ENCODE measurements around the gene CNTNAP2. TPM values are rescaled to one million over a fixed set of nuclear protein-coding genes. Genes with fewer than 3 reads are reported as not detected.

The CNTNAP2 gene
- total RNA-seq, 1 experiment from 2014 or later = 42.5 TPM

DNA sequence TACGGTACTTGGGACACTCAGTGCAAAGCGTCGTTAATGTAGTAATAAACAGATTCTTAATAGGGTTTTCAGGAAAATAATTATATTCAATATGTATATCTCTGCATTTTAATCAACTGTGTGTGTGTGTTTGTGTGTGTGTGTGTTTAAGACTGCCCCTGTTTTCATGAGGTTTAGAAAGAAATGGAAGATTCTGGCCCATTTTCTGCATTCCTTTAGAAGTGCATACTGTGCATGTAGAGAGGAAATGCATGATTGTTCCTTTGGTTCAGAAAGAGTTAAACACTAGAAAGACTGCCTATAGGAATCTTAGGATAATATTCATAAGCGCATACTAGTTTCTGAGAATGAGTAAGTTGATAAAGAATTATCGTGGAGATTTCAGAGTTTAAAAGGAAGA, 975 bp downstream of the CNTNAP2 start:
- H3K4me3 ChIP-seq (ENCODE audit: low read depth, low read length) = no peak overlapping the region
- H3K36me3 ChIP-seq (ENCODE audit: control insufficient read depth, insufficient read depth, low read length) = no peaks in the 10 kb centered on the region
- ChIA-PET CTCF (no interaction called here), POLR2A (no interaction called here)
- peaks cover 11% of the 10 kb centered on the region for H3K27me3 Mint-ChIP-seq (ENCODE audit: insufficient read depth, unreplicated experiment)
- H3K4me1 ChIP-seq = no peaks in the 10 kb centered on the region
- TF ChIP-seq, protein P1, sequence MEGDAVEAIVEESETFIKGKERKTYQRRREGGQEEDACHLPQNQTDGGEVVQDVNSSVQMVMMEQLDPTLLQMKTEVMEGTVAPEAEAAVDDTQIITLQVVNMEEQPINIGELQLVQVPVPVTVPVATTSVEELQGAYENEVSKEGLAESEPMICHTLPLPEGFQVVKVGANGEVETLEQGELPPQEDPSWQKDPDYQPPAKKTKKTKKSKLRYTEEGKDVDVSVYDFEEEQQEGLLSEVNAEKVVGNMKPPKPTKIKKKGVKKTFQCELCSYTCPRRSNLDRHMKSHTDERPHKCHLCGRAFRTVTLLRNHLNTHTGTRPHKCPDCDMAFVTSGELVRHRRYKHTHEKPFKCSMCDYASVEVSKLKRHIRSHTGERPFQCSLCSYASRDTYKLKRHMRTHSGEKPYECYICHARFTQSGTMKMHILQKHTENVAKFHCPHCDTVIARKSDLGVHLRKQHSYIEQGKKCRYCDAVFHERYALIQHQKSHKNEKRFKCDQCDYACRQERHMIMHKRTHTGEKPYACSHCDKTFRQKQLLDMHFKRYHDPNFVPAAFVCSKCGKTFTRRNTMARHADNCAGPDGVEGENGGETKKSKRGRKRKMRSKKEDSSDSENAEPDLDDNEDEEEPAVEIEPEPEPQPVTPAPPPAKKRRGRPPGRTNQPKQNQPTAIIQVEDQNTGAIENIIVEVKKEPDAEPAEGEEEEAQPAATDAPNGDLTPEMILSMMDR (IDR thresholded peaks at IDR 0.05; ENCODE audit: insufficient read depth in 1 of 2, low read depth in 1 of 2, low read length in 1 of 2, severe bottlenecking in 1 of 2, unreplicated experiment in 1 of 2) = no peak
- no peaks in the 10 kb centered on the region for H3K9me3 Mint-ChIP-seq (ENCODE audit: unreplicated experiment)
- no peak for DNase-seq
- intact Hi-C loops (cut with micrococcal nuclease; ENCODE audit: unreplicated experiment) = no loop called here
- no peak overlapping the region for H3K4me3 Mint-ChIP-seq (ENCODE audit: unreplicated experiment)
- H3K27me3 ChIP-seq (replicated peaks; ENCODE audit: control insufficient read depth, insufficient read depth, low read length) = no peaks in the 10 kb centered on the region; the same call in 1 of the 2 replicates
- no peak overlapping the region for H3K27ac Mint-ChIP-seq (ENCODE audit: unreplicated experiment)
- no peaks in the 10 kb centered on the region for H3K9me3 ChIP-seq
- no TSS peak for BruUV-seq (replicated peaks)
- H3K36me3 Mint-ChIP-seq (ENCODE audit: insufficient read depth, unreplicated experiment) = no peaks in the 10 kb centered on the region
- H3K4me1 Mint-ChIP-seq (ENCODE audit: low read depth, unreplicated experiment) = peaks cover 12% of the 10 kb centered on the region

DNA sequence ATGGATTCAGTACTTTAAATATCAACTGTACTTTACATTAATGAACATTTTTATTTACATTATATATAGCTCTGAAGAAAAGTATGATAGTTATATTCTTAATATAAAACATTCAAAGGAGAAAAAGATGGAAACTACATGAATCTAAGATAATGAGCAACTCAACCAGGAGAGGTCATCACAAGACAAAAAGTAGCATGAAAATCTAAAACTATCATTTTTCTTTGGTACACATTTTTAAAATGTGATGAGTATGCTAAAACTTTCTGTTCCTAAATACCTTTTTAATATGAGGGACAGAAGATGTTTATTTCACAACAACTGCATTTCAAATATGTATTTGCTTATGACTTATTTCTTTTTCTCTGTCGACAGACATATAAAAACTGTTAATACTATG, 2.4 kb downstream of the CNTNAP2 start:
- BruUV-seq (replicated peaks) = no TSS peak
- no peaks in the 10 kb centered on the region for H3K9me3 ChIP-seq
- ChIA-PET POLR2A (no interaction called here), CTCF (no interaction called here)
- no peaks in the 10 kb centered on the region for H3K4me1 ChIP-seq
- Mint-ChIP-seq H3K27ac (ENCODE audit: unreplicated experiment) (no peak overlapping the region), H3K4me3 (ENCODE audit: unreplicated experiment) (no peak overlapping the region), H3K27me3 (ENCODE audit: insufficient read depth, unreplicated experiment) (peaks cover 11% of the 10 kb centered on the region), H3K9me3 (ENCODE audit: unreplicated experiment) (no peaks in the 10 kb centered on the region), H3K4me1 (ENCODE audit: low read depth, unreplicated experiment) (peaks cover 12% of the 10 kb centered on the region), H3K36me3 (ENCODE audit: insufficient read depth, unreplicated experiment) (no peaks in the 10 kb centered on the region)
- TF ChIP-seq, protein P1 (IDR thresholded peaks at IDR 0.05; ENCODE audit: insufficient read depth in 1 of 2, low read depth in 1 of 2, low read length in 1 of 2, severe bottlenecking in 1 of 2, unreplicated experiment in 1 of 2) = no peak
- H3K4me3 ChIP-seq (ENCODE audit: low read depth, low read length) = no peak overlapping the region
- H3K36me3 ChIP-seq (ENCODE audit: control insufficient read depth, insufficient read depth, low read length) = no peaks in the 10 kb centered on the region
- intact Hi-C loops (cut with micrococcal nuclease; ENCODE audit: unreplicated experiment) = no loop called here
- no peaks in the 10 kb centered on the region; the same call in 1 of the 2 replicates for H3K27me3 ChIP-seq (replicated peaks; ENCODE audit: control insufficient read depth, insufficient read depth, low read length)
- DNase-seq = no peak

DNA sequence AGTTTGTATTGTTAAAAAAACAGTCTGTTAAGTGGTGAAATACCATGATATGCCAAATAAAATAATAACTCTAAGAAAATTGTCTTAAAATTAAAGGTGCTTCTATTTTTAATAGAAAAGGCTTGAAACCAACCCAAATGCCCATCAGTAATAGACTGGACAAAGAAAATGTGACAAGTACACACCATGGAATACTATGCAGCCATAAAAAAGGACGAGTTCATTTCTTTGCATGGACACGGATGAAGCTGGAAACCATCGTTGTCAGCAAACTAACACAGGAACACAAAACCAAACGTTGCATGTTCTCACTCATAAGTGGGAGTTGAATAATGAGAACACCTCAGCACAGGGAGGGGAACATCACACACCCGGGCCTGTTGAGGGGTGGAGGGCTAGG, 7.1 kb downstream of the CNTNAP2 start:
- no peak overlapping the region for H3K4me3 ChIP-seq (ENCODE audit: low read depth, low read length)
- H3K27me3 Mint-ChIP-seq (ENCODE audit: insufficient read depth, unreplicated experiment) = peaks cover 3% of the 10 kb centered on the region
- H3K36me3 ChIP-seq (ENCODE audit: control insufficient read depth, insufficient read depth, low read length) = no peaks in the 10 kb centered on the region
- intact Hi-C loops (cut with micrococcal nuclease; ENCODE audit: unreplicated experiment) = no loop called here
- H3K27me3 ChIP-seq (replicated peaks; ENCODE audit: control insufficient read depth, insufficient read depth, low read length) = no peaks in the 10 kb centered on the region
- DNase-seq = no peak
- TF ChIP-seq, protein P1 (IDR thresholded peaks at IDR 0.05; ENCODE audit: insufficient read depth in 1 of 2, low read depth in 1 of 2, low read length in 1 of 2, severe bottlenecking in 1 of 2, unreplicated experiment in 1 of 2) = no peak
- no peaks in the 10 kb centered on the region for H3K9me3 ChIP-seq
- H3K27ac Mint-ChIP-seq (ENCODE audit: unreplicated experiment) = no peak overlapping the region
- H3K9me3 Mint-ChIP-seq (ENCODE audit: unreplicated experiment) = no peaks in the 10 kb centered on the region
- no peaks in the 10 kb centered on the region for H3K4me1 Mint-ChIP-seq (ENCODE audit: low read depth, unreplicated experiment)
- no peaks in the 10 kb centered on the region for H3K4me1 ChIP-seq
- BruUV-seq (replicated peaks) = no TSS peak
- POLR2A ChIA-PET = no interaction called here
- no peak overlapping the region for H3K4me3 Mint-ChIP-seq (ENCODE audit: unreplicated experiment)
- CTCF ChIA-PET = no interaction called here
- H3K36me3 Mint-ChIP-seq (ENCODE audit: insufficient read depth, unreplicated experiment) = no peaks in the 10 kb centered on the region

All from Caco-2 (cell line).